B cell (primary cell): ENCODE results near the gene CHD6. TPM values are rescaled to one million over a fixed set of nuclear protein-coding genes. Genes with fewer than 3 reads are reported as not detected.

Source experiments
- ATAC-seq: fragments of 200-7000 bp; cut with Tn5 transposase; one replicate; pipeline ENCODE4 v1.10.0; 2021; ENCODE audit warnings: low read depth, mild to moderate bottlenecking, moderate number of reproducible peaks, moderate library complexity
- CTCF ChIA-PET: fragments of 350-600 bp; sonication (Branson Sonifier 250); formaldehyde crosslinking; loops from one replicate; lab custom pipeline; 2021; ENCODE audit warnings: antibody characterized with exemption, inconsistent platforms; lab: Charles Lee
- POLR2A ChIA-PET: fragments of 350-600 bp; sonication (Branson Sonifier 250); formaldehyde crosslinking; loops from one replicate; lab custom pipeline; 2021; ENCODE audit warnings: antibody characterized with exemption; lab: Charles Lee
- DNase-seq: peaks from one replicate; pipeline ENCODE4 v3.0.0; 2013
- H2AFZ ChIP-seq: 2 replicates; pipeline ENCODE4 v1.6.1; 2012; ENCODE audit warnings: mild to moderate bottlenecking, low read depth, low read length; ENCODE audit not compliant: insufficient read depth, poor library complexity, severe bottlenecking
- H3K27ac ChIP-seq, 2 donors: 1 replicate in 1 of 2; 2 replicates in 1 of 2; pipeline ENCODE4 v1.5.1; 2012 to 2013; ENCODE audit warnings: low read length in 2 of 2, mild to moderate bottlenecking in 2 of 2, moderate library complexity in 1 of 2
- H3K27me3 ChIP-seq, 4 experiments: fragments of 200-600 bp in 1 of 4; sonication (generic) in 1 of 4; replicated peaks in 1 of 4; 1 replicate in 2 of 4; 2 replicates in 2 of 4; pipeline versions ENCODE4 v1.6.1 to v1.7.0; 2013 to 2016; ENCODE audit warnings: low read length in 3 of 4, mild to moderate bottlenecking in 2 of 4, mixed read lengths in 1 of 4, moderate library complexity in 1 of 4; ENCODE audit not compliant: insufficient read depth in 4 of 4, control insufficient read depth in 3 of 4; ENCODE audit errors: control extremely low read depth in 1 of 4
- H3K36me3 ChIP-seq, 2 experiments: replicated peaks in 1 of 2; 1 replicate in 1 of 2; 2 replicates in 1 of 2; pipeline versions ENCODE4 v1.6.1 to v1.7.1; 2013; ENCODE audit warnings: low read length in 1 of 2; ENCODE audit not compliant: insufficient read depth in 2 of 2, control insufficient read depth in 1 of 2; ENCODE audit errors: control extremely low read depth in 1 of 2, extremely low read depth in 1 of 2
- H3K4me1 ChIP-seq, 2 donors: fragments of 200-600 bp in 1 of 2; sonication (generic) in 1 of 2; 1 replicate in 1 of 2; 2 replicates in 1 of 2; pipeline versions ENCODE4 v1.5.1 to v1.6.1; 2013 to 2017; ENCODE audit warnings: low read length in 2 of 2; ENCODE audit not compliant: control insufficient read depth in 2 of 2, insufficient read depth in 2 of 2
- H3K4me2 ChIP-seq: replicated peaks from 2 replicates; pipeline ENCODE3; 2012; ENCODE audit warnings: mild to moderate bottlenecking, low read depth, low read length; ENCODE audit not compliant: poor library complexity, severe bottlenecking
- H3K4me3 ChIP-seq, 5 experiments: fragments of 200-600 bp in 1 of 5; sonication (generic) in 1 of 5; 1 replicate in 3 of 5; 2 replicates in 2 of 5; pipeline versions ENCODE4 v1.5.1 to v1.7.0; 2011 to 2016; ENCODE audit warnings: low read length in 4 of 5, mild to moderate bottlenecking in 4 of 5, low read depth in 2 of 5, control low read depth in 1 of 5, moderate library complexity in 1 of 5; ENCODE audit not compliant: insufficient read depth in 1 of 5; ENCODE audit errors: control extremely low read depth in 1 of 5, extremely low read depth in 1 of 5
- H3K79me2 ChIP-seq: fragments of 200-600 bp; sonication (generic); one replicate; pipeline ENCODE4 v1.6.0; 2016; ENCODE audit warnings: low read length; ENCODE audit not compliant: control insufficient read depth, insufficient read depth
- H3K9ac ChIP-seq: fragments of 200-600 bp; sonication (generic); 2 replicates; pipeline ENCODE4 v1.6.1; 2017; ENCODE audit warnings: mild to moderate bottlenecking, low read length, moderate library complexity
- H3K9me3 ChIP-seq, 3 donors: one replicate each; pipeline versions ENCODE4 v1.6.1 to v1.7.1; 2013; ENCODE audit warnings: low read length in 2 of 3; ENCODE audit not compliant: control insufficient read depth in 2 of 3, insufficient read depth in 1 of 3; ENCODE audit errors: control extremely low read depth in 1 of 3
- H4K20me1 ChIP-seq: 2 replicates; pipeline ENCODE4 v1.6.0; 2012; ENCODE audit warnings: mild to moderate bottlenecking, low read length; ENCODE audit not compliant: insufficient read depth, control insufficient read depth, poor library complexity, severe bottlenecking
- H3K27ac Mint-ChIP-seq: one replicate; pipeline ENCODE4 v1.8.0; 2021; ENCODE audit warnings: mixed read lengths
- H3K27me3 Mint-ChIP-seq: one replicate; pipeline ENCODE4 v1.8.0; 2021; ENCODE audit warnings: mixed read lengths
- H3K4me1 Mint-ChIP-seq: one replicate; pipeline ENCODE4 v1.8.0; 2021; ENCODE audit warnings: mixed read lengths
- H3K4me3 Mint-ChIP-seq: one replicate; pipeline ENCODE4 v1.8.0; 2021; ENCODE audit warnings: mixed read lengths
- H3K9me3 Mint-ChIP-seq: one replicate; pipeline ENCODE4 v1.8.0; 2022; ENCODE audit warnings: mixed read lengths; ENCODE audit not compliant: insufficient read depth
- EZH2 ChIP-seq: IDR thresholded peaks from 2 replicates; pipeline ENCODE4 v1.6.1; 2012; ENCODE audit warnings: borderline replicate concordance, low read depth, mild to moderate bottlenecking, moderate library complexity, low read length; ENCODE audit not compliant: insufficient read depth, poor library complexity, severe bottlenecking
- WGBS: methylation state at CpG from one replicate; pipeline ENCODE4 v1.1.5; 2013; ENCODE audit warnings: missing lambda C conversion rate; ENCODE audit not compliant: insufficient coverage; 5-methylcytosine and 5-hydroxymethylcytosine counted together
- intact Hi-C: fragments of 100-400 bp; cut with micrococcal nuclease; formaldehyde crosslinking; loops from one replicate; pipeline ENCODE4 v1.10.0; 2022
- polyA plus RNA-seq: library from polyadenylated mRNA; depleted of rRNA; stranded (reverse); fragments of >200 nt; gene quantifications from 2 replicates; pipeline ENCODE4 v1.2.3, GENCODE V29; 2012
- total RNA-seq, 2 donors: library from RNA; stranded (reverse); fragments of 120-200 nt in 1 of 2; gene quantifications; 1 replicate in 1 of 2; 2 replicates in 1 of 2; pipeline versions ENCODE4 v1.2.3 to v1.2.4, GENCODE V29; 2013 to 2022
- TF ChIP-seq, protein P1 (sequence below): fragments of 200-600 bp; IDR thresholded peaks from one replicate; pipeline ENCODE4 v1.8.0; 2022; ENCODE audit warnings: antibody characterized with exemption, mild to moderate bottlenecking

The CHD6 gene
- total and polyA plus RNA-seq, 2 donors (not counting 1 experiment from before 2014, with no cell fraction given): 10.3 to 117 TPM

GRCh38 chr20:41575412-41575811 is 42.8 kb downstream of the CHD6 start:
- Mint-ChIP-seq H3K27ac (no peak overlapping the region), H3K27me3 (no peaks in the 10 kb centered on the region), H3K9me3 (peaks cover 2% of the 10 kb centered on the region), H3K4me3 (no peak overlapping the region), H3K4me1 (peaks cover 72% of the 10 kb centered on the region)
- H3K9me3 ChIP-seq: peaks cover 8 to 17% (median 14%) of the 10 kb centered on the region in 3 donors
- ChIA-PET CTCF (no interaction called here), POLR2A (no interaction called here)
- no peak overlapping the region for H3K4me3 ChIP-seq
- H3K27me3 ChIP-seq: no peaks in the 10 kb centered on the region
- no peak overlapping the region for H3K4me2 ChIP-seq
- no peak overlapping the region for H3K27ac ChIP-seq
- H3K79me2 ChIP-seq: peaks cover 99% of the 10 kb centered on the region
- DNase-seq (no peak), ATAC-seq (no peak)
- intact Hi-C loops: no loop called here
- WGBS: 100% methylated on average over 3 of the region's 3 CpGs
- no peaks in the 10 kb centered on the region for H3K36me3 ChIP-seq
- peaks cover 31 to 41% of the 10 kb centered on the region in 2 donors for H3K4me1 ChIP-seq
- H4K20me1 ChIP-seq: peaks cover 59% of the 10 kb centered on the region
- H2AFZ ChIP-seq: no peak overlapping the region
- no peak overlapping the region for H3K9ac ChIP-seq
- TF ChIP-seq EZH2: no peak
- TF ChIP-seq, protein P1, sequence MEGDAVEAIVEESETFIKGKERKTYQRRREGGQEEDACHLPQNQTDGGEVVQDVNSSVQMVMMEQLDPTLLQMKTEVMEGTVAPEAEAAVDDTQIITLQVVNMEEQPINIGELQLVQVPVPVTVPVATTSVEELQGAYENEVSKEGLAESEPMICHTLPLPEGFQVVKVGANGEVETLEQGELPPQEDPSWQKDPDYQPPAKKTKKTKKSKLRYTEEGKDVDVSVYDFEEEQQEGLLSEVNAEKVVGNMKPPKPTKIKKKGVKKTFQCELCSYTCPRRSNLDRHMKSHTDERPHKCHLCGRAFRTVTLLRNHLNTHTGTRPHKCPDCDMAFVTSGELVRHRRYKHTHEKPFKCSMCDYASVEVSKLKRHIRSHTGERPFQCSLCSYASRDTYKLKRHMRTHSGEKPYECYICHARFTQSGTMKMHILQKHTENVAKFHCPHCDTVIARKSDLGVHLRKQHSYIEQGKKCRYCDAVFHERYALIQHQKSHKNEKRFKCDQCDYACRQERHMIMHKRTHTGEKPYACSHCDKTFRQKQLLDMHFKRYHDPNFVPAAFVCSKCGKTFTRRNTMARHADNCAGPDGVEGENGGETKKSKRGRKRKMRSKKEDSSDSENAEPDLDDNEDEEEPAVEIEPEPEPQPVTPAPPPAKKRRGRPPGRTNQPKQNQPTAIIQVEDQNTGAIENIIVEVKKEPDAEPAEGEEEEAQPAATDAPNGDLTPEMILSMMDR: no peak

DNA sequence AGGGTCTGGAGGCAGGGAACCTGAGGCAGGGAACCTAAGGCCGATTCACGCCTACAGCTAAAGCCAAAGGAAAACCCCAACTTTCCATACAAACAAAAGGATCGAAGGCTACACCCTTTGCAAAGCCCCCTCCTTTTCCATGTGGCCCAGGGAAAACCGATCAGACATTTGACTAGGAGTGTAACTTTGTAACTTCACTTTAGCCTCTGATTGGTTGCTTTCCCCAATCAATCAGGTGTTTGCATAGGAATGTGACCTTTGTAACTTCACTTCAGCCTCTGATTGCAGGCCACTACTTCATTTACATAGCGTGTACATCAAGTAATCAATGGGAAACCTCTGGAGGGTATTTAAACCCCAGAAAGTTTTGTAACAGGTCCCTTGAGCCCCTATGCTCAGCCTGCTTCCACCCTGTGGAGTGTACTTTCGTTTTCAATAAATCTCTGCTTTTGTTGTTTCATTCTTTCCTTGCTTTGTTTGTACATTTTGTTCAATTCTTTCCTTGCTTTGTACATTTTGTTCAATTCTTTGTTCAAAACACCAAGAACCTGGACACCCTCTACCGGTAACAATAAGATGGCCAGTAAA is 43.3 kb downstream of the CHD6 start:
- intact Hi-C loops: no loop called here
- POLR2A ChIA-PET: no interaction called here
- peaks cover 8 to 17% (median 14%) of the 10 kb centered on the region in 3 donors for H3K9me3 ChIP-seq
- H3K4me3 ChIP-seq: no peak overlapping the region
- peaks cover 34 to 40% of the 10 kb centered on the region in 2 donors for H3K4me1 ChIP-seq
- H3K9ac ChIP-seq: no peak overlapping the region
- H3K27ac ChIP-seq: no peak overlapping the region
- peaks cover 2% of the 10 kb centered on the region for H3K9me3 Mint-ChIP-seq
- no peak overlapping the region for H3K4me2 ChIP-seq
- no peaks in the 10 kb centered on the region for H3K27me3 ChIP-seq
- CTCF ChIA-PET: no interaction called here
- ATAC-seq (no peak), DNase-seq (no peak)
- 100% methylated on average over 2 of the region's 7 CpGs for WGBS
- peaks cover 64% of the 10 kb centered on the region for H4K20me1 ChIP-seq
- H3K36me3 ChIP-seq: no peaks in the 10 kb centered on the region
- no peak overlapping the region for H3K27ac Mint-ChIP-seq
- H3K4me3 Mint-ChIP-seq: no peak overlapping the region
- no peaks in the 10 kb centered on the region for H3K27me3 Mint-ChIP-seq
- no peak for TF ChIP-seq EZH2
- TF ChIP-seq, protein P1: no peak
- H3K4me1 Mint-ChIP-seq: peaks cover 70% of the 10 kb centered on the region
- peaks cover 99% of the 10 kb centered on the region for H3K79me2 ChIP-seq
- no peak overlapping the region for H2AFZ ChIP-seq
